ENCODE measurements around the gene HAUS6.

The HAUS6 gene

GRCh38 chr9:19087106-19088000, 15.4 kb downstream of the HAUS6 start:
- no peak overlapping the region for H3K4me3 ChIP-seq (ENCODE audit: insufficient read depth, low read length, poor library complexity, severe bottlenecking)
- no peak overlapping the region for H2AFZ ChIP-seq (ENCODE audit: low read depth, low read length, severe bottlenecking)
- no peaks in the 10 kb centered on the region for H3K9me3 ChIP-seq (ENCODE audit: insufficient read depth, low read length)
- no peak overlapping the region for H3K9ac ChIP-seq (ENCODE audit: low read length)
- TF ChIP-seq EZH2phosphoT487 (conservative IDR thresholded peaks at IDR 0.05; ENCODE audit: low read length) (no peak), CTCF (IDR thresholded peaks at IDR 0.05; ENCODE audit: insufficient read depth, low read length, poor library complexity, severe bottlenecking) (no peak)
- no peaks in the 10 kb centered on the region for H4K20me1 ChIP-seq (ENCODE audit: low read depth, low read length)
- H3K36me3 ChIP-seq (ENCODE audit: low read length), result peaks cover 56% of the 10 kb centered on the region
- peaks cover 10% of the 10 kb centered on the region; the same call in 1 of the 2 replicates for H3F3A ChIP-seq (ENCODE audit: insufficient read depth)
- H3K4me2 ChIP-seq (ENCODE audit: low read depth, low read length, poor library complexity, severe bottlenecking), result no peak overlapping the region
- H3K27me3 ChIP-seq (ENCODE audit: low read length), result no peaks in the 10 kb centered on the region
- H3K27ac ChIP-seq (ENCODE audit: low read depth, low read length), result no peak overlapping the region
- no peaks in the 10 kb centered on the region; the same call in 1 of the 2 replicates for H3K79me2 ChIP-seq (ENCODE audit: insufficient read depth, low read length)
- H3K9me2 ChIP-seq (replicated peaks; ENCODE audit: insufficient read depth, low read length), result no peaks in the 10 kb centered on the region

- no peak for TF ChIP-seq EZH2phosphoT487 (conservative IDR thresholded peaks at IDR 0.05; ENCODE audit: low read length)
- TF ChIP-seq CTCF (IDR thresholded peaks at IDR 0.05; ENCODE audit: insufficient read depth, low read length, poor library complexity, severe bottlenecking), result peak; percentile 37
- Histone ChIP-seq H3K36me3 (ENCODE audit: low read length) (peaks cover 58% of the 10 kb centered on the region), H3K9ac (ENCODE audit: low read length) (no peak overlapping the region), H3K4me2 (ENCODE audit: low read depth, low read length, poor library complexity, severe bottlenecking) (no peak overlapping the region), H2AFZ (ENCODE audit: low read depth, low read length, severe bottlenecking) (no peak overlapping the region), H3K27me3 (ENCODE audit: low read length) (no peaks in the 10 kb centered on the region), H4K20me1 (ENCODE audit: low read depth, low read length) (no peaks in the 10 kb centered on the region), H3K4me3 (ENCODE audit: insufficient read depth, low read length, poor library complexity, severe bottlenecking) (no peak overlapping the region), H3K27ac (ENCODE audit: low read depth, low read length) (no peak overlapping the region), H3K9me2 (replicated peaks; ENCODE audit: insufficient read depth, low read length) (no peaks in the 10 kb centered on the region), H3F3A (ENCODE audit: insufficient read depth) (peaks cover 10% of the 10 kb centered on the region; the same call in 1 of the 2 replicates), H3K9me3 (ENCODE audit: insufficient read depth, low read length) (no peaks in the 10 kb centered on the region), H3K79me2 (ENCODE audit: insufficient read depth, low read length) (no peaks in the 10 kb centered on the region; the same call in 1 of the 2 replicates)
Measured at GRCh38 chr9:19085295-19085694, 17.4 kb downstream of the HAUS6 start.

DNA sequence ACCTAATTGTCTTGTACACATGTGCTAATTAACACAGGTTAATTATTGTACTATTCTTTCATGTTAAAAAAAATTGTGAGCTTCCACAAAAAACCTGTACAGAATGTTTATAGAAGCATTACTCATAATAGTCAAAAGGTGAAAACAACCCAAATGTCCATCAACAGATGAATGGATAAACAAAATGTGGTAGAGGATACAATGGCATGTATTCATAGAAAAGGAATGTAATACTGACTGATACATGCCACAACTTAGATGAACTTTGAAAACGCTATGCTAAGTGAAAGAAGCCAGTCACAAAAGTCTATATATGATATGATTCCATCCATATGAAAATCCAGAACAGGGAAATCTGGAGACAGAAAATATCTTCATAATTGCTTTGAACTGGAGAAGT, 27.9 kb downstream of the HAUS6 start:
- peaks cover 70% of the 10 kb centered on the region for H3K36me3 ChIP-seq (ENCODE audit: low read length)
- no peak overlapping the region for H3K9ac ChIP-seq (ENCODE audit: low read length)
- H3K4me2 ChIP-seq (ENCODE audit: low read depth, low read length, poor library complexity, severe bottlenecking), result no peak overlapping the region
- H4K20me1 ChIP-seq (ENCODE audit: low read depth, low read length), result no peaks in the 10 kb centered on the region
- no peaks in the 10 kb centered on the region for H3F3A ChIP-seq (ENCODE audit: insufficient read depth)
- TF ChIP-seq EZH2phosphoT487 (conservative IDR thresholded peaks at IDR 0.05; ENCODE audit: low read length) (no peak), CTCF (IDR thresholded peaks at IDR 0.05; ENCODE audit: insufficient read depth, low read length, poor library complexity, severe bottlenecking) (no peak)
- no peaks in the 10 kb centered on the region for H3K9me3 ChIP-seq (ENCODE audit: insufficient read depth, low read length)
- peaks cover 4% of the 10 kb centered on the region; the same call in 1 of the 2 replicates for H3K79me2 ChIP-seq (ENCODE audit: insufficient read depth, low read length)
- H3K27ac ChIP-seq (ENCODE audit: low read depth, low read length), result no peak overlapping the region
- no peak overlapping the region for H3K4me3 ChIP-seq (ENCODE audit: insufficient read depth, low read length, poor library complexity, severe bottlenecking)
- H3K9me2 ChIP-seq (replicated peaks; ENCODE audit: insufficient read depth, low read length), result no peaks in the 10 kb centered on the region
- H3K27me3 ChIP-seq (ENCODE audit: low read length), result no peaks in the 10 kb centered on the region
- H2AFZ ChIP-seq (ENCODE audit: low read depth, low read length, severe bottlenecking), result no peak overlapping the region

Data from SU-DHL-6 (cell line).